Heart left ventricle (tissue), 13 donors: ENCODE data around the gene TMEM185B.

ENCODE experiments used
- CTCF ChIP-seq, 12 donors: fragments of 200-600 bp; sonication (generic) in 4 of 12; IDR thresholded peaks; one replicate each; pipeline versions ENCODE4 v1.5.0 to v1.8.0; 2018 to 2022; ENCODE audit warnings: antibody characterized with exemption in 12 of 12, mild to moderate bottlenecking in 5 of 12
- POLR2A ChIP-seq, 2 donors: fragments of 450-650 bp; IDR thresholded peaks; one replicate each; pipeline ENCODE4 v1.6.1; 2017; ENCODE audit warnings: antibody characterized with exemption in 2 of 2, mild to moderate bottlenecking in 2 of 2, moderate library complexity in 2 of 2
- donor health status: ischemic (EF 13 %, LVEDD 7.1; RV severe dilation, severe dysfunction).
- donor health status: DM: no; HTN: yes; CAD: no.
- donor health status: DM: no; HTN: no; CAD: no.
- donor health status: ischemic (EF 25% LVEDD 6.9; RV normal size, moderate dysfunction).
- donor health status: ischemic (EF 25% LVEDD 5.7; RV mildly dilated, moderate dysfunction).
- donor health status: ischemic (EF 35%, LVEDD 5.7; RV mildly dilated, moderate dysfunction).
- donor health status: nonischemic (EF 11% LVEDD 7.7; RV severe dilation, severe dysfunction).
- donor health status: DM: yes; HTN: yes; CAD: no.
- donor health status: PGD.
- donor health status: ischemic (EF 29% LVEDD 5.4; RV normal size, mild dysfunction).
- donor health status: nonischemic (EF 23%, LVEDD 6.1; RV moderate dilation, normal function).

- TF ChIP-seq POLR2A (IDR thresholded peaks at IDR 0.05) = no peak
- no peak for TF ChIP-seq CTCF (IDR thresholded peaks at IDR 0.05)
These were observed 1.7 kb upstream of the TMEM185B start for GRCh38 chr2:120224735-120225548.
